Measurements from ENCODE around the gene PSMF1. TPM values are rescaled to one million over a fixed set of nuclear protein-coding genes. Genes with fewer than 3 reads are reported as not detected.

Gene PSMF1
- total RNA-seq, 1 experiment from 2014 or later = 166 TPM

- BruUV-seq (replicated peaks) = no TSS peak
- no peak for DNase-seq
- H2AFZ ChIP-seq = no peak overlapping the region
- no peaks in the 10 kb centered on the region for H3K79me2 ChIP-seq (ENCODE audit: low read depth)
- CTCF ChIA-PET = no interaction called here
- no peaks in the 10 kb centered on the region for H3K9me2 ChIP-seq (ENCODE audit: insufficient read depth)
- POLR2A ChIA-PET (ENCODE audit: unreplicated experiment) = interaction anchor here (0.6 kb wide), 1 partner anchor 319 kb away, joined by 5 read pairs; no protein-coding TSS in a partner anchor
- peaks cover 21% of the 10 kb centered on the region for H3K27me3 ChIP-seq (ENCODE audit: insufficient read depth, low read depth)
- no peak overlapping the region for H3K4me2 ChIP-seq
- H3K36me3 ChIP-seq (ENCODE audit: low read depth) = no peaks in the 10 kb centered on the region
- no peaks in the 10 kb centered on the region; the same call in 1 of the 2 replicates for H3K9me3 ChIP-seq (ENCODE audit: insufficient read depth, low read depth)
- no peaks in the 10 kb centered on the region for H3K4me1 ChIP-seq (replicated peaks; ENCODE audit: insufficient read depth)
- intact Hi-C loops (cut with micrococcal nuclease; ENCODE audit: unreplicated experiment) = no loop called here
- H3K27ac ChIP-seq = no peak overlapping the region
- TF ChIP-seq, protein P1, sequence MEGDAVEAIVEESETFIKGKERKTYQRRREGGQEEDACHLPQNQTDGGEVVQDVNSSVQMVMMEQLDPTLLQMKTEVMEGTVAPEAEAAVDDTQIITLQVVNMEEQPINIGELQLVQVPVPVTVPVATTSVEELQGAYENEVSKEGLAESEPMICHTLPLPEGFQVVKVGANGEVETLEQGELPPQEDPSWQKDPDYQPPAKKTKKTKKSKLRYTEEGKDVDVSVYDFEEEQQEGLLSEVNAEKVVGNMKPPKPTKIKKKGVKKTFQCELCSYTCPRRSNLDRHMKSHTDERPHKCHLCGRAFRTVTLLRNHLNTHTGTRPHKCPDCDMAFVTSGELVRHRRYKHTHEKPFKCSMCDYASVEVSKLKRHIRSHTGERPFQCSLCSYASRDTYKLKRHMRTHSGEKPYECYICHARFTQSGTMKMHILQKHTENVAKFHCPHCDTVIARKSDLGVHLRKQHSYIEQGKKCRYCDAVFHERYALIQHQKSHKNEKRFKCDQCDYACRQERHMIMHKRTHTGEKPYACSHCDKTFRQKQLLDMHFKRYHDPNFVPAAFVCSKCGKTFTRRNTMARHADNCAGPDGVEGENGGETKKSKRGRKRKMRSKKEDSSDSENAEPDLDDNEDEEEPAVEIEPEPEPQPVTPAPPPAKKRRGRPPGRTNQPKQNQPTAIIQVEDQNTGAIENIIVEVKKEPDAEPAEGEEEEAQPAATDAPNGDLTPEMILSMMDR (conservative IDR thresholded peaks at IDR 0.05) = no peak
- TF ChIP-seq EZH2 (IDR thresholded peaks at IDR 0.05; ENCODE audit: low read depth) = no peak
- no peaks in the 10 kb centered on the region for H3F3A ChIP-seq (ENCODE audit: insufficient read depth, low read depth)
- no peaks in the 10 kb centered on the region; the same call in none of the 2 replicates for H4K20me1 ChIP-seq (ENCODE audit: insufficient read depth)
- no peak overlapping the region for H3K4me3 ChIP-seq
Observed at GRCh38 chr20:1094751-1095150, 23.7 kb upstream of the PSMF1 start.

- Histone ChIP-seq H3K4me1 (replicated peaks; ENCODE audit: insufficient read depth) (no peaks in the 10 kb centered on the region), H3K36me3 (ENCODE audit: low read depth) (no peaks in the 10 kb centered on the region), H3K27me3 (ENCODE audit: insufficient read depth, low read depth) (peaks cover 3% of the 10 kb centered on the region; the same call in 1 of the 2 replicates), H3K9me2 (ENCODE audit: insufficient read depth) (no peaks in the 10 kb centered on the region), H3K9me3 (ENCODE audit: insufficient read depth, low read depth) (peaks cover 5% of the 10 kb centered on the region), H4K20me1 (ENCODE audit: insufficient read depth) (peaks cover 3% of the 10 kb centered on the region; the same call in 1 of the 2 replicates), H3K4me3 (no peak overlapping the region), H3K27ac (no peak overlapping the region), H3K4me2 (no peak overlapping the region), H3K79me2 (ENCODE audit: low read depth) (no peaks in the 10 kb centered on the region), H2AFZ (no peak overlapping the region), H3F3A (ENCODE audit: insufficient read depth, low read depth) (no peaks in the 10 kb centered on the region)
- ChIA-PET CTCF (no interaction called here), POLR2A (ENCODE audit: unreplicated experiment) (no interaction called here)
- no peak for DNase-seq
- intact Hi-C loops (cut with micrococcal nuclease; ENCODE audit: unreplicated experiment) = no loop called here
- no TSS peak for BruUV-seq (replicated peaks)
- TF ChIP-seq, protein P1 (conservative IDR thresholded peaks at IDR 0.05) = no peak
- no peak for TF ChIP-seq EZH2 (IDR thresholded peaks at IDR 0.05; ENCODE audit: low read depth)
Observed at GRCh38 chr20:1101533-1101932, 16.9 kb upstream of the PSMF1 start.

DNA sequence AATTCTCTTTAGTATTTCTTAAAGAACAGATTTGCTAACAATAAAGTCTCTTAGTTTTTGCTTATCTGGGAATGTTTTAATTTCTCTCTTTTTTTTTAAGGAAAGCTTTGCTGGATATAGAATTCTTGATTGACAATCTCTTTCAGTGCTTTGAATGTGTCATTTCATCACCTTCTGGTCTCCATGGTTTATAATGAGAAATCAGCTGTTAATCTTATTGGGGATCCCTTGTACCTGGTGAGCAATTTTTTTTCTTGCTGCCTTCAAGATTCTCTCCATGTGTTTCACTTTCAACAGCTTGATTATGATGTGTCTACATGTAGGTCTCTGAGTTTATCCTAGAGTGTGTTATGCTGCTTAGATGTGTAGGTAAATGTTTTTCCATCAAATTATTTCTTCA, 16.4 kb upstream of the PSMF1 start:
- POLR2A ChIA-PET (ENCODE audit: unreplicated experiment) = no interaction called here
- CTCF ChIA-PET = no interaction called here
- Histone ChIP-seq H3K27ac (no peak overlapping the region), H3F3A (ENCODE audit: insufficient read depth, low read depth) (no peaks in the 10 kb centered on the region), H3K79me2 (ENCODE audit: low read depth) (no peaks in the 10 kb centered on the region), H3K4me3 (no peak overlapping the region), H3K4me2 (no peak overlapping the region), H3K9me2 (ENCODE audit: insufficient read depth) (no peaks in the 10 kb centered on the region), H3K4me1 (replicated peaks; ENCODE audit: insufficient read depth) (no peaks in the 10 kb centered on the region), H3K9me3 (ENCODE audit: insufficient read depth, low read depth) (peaks cover 5% of the 10 kb centered on the region), H3K27me3 (ENCODE audit: insufficient read depth, low read depth) (no peaks in the 10 kb centered on the region; the same call in 1 of the 2 replicates), H2AFZ (no peak overlapping the region), H4K20me1 (ENCODE audit: insufficient read depth) (peaks cover 3% of the 10 kb centered on the region; the same call in 1 of the 2 replicates), H3K36me3 (ENCODE audit: low read depth) (no peaks in the 10 kb centered on the region)
- no peak for DNase-seq
- BruUV-seq (replicated peaks) = no TSS peak
- intact Hi-C loops (cut with micrococcal nuclease; ENCODE audit: unreplicated experiment) = no loop called here
- TF ChIP-seq, protein P1 (conservative IDR thresholded peaks at IDR 0.05) = no peak
- no peak for TF ChIP-seq EZH2 (IDR thresholded peaks at IDR 0.05; ENCODE audit: low read depth)

Data from PC-9 (cell line).